GM19099 (cell line): ENCODE results near the gene NFATC4.

Experiments
- POLR2A ChIP-seq: IDR thresholded peaks from 3 replicates; pipeline ENCODE4 v1.6.1; 2011; ENCODE audit warnings: low read depth; ENCODE audit not compliant: insufficient read length; ENCODE audit errors: extremely low read depth

The NFATC4 gene

GRCh38 chr14:24389226-24389848 is 21.4 kb downstream of the NFATC4 start:
- TF ChIP-seq POLR2A = no peak

- TF ChIP-seq POLR2A = no peak
Observed at GRCh38 chr14:24390701-24391468, 22.9 kb downstream of the NFATC4 start.

- no peak for TF ChIP-seq POLR2A
Observed at GRCh38 chr14:24392325-24393091, 24.5 kb downstream of the NFATC4 start.

GRCh38 chr14:24394275-24394674 is 26.3 kb downstream of the NFATC4 start:
- no peak for TF ChIP-seq POLR2A

- no peak for TF ChIP-seq POLR2A
Observed at GRCh38 chr14:24395609-24396582, 27.9 kb downstream of the NFATC4 start.

GRCh38 chr14:24397639-24398292 is 29.8 kb downstream of the NFATC4 start:
- no peak for TF ChIP-seq POLR2A

GRCh38 chr14:24398293-24398652 is 30.3 kb downstream of the NFATC4 start:
- TF ChIP-seq POLR2A = no peak

- TF ChIP-seq POLR2A = no peak
Observed at GRCh38 chr14:24398653-24399446, 30.9 kb downstream of the NFATC4 start, which contains the start of gene NYNRIN. NYNRIN (plus strand) TSS chr14:24399003; CDS start chr14:24399247, 244 bp downstream.

GRCh38 chr14:24399447-24399822 is 31.5 kb downstream of the NFATC4 start:
- no peak for TF ChIP-seq POLR2A

GRCh38 chr14:24399999-24400718 is 32.2 kb downstream of the NFATC4 start:
- TF ChIP-seq POLR2A = no peak

- TF ChIP-seq POLR2A = no peak
Observed at GRCh38 chr14:24401810-24402702, 34.1 kb downstream of the NFATC4 start.
